ENCODE data around the gene CABP4.
"Not testable (repeated sequence)": the region's sequence is repeated elsewhere in the genome, so short reads cannot be mapped to it uniquely, and the experiment has no call there.

Gene CABP4

DNA sequence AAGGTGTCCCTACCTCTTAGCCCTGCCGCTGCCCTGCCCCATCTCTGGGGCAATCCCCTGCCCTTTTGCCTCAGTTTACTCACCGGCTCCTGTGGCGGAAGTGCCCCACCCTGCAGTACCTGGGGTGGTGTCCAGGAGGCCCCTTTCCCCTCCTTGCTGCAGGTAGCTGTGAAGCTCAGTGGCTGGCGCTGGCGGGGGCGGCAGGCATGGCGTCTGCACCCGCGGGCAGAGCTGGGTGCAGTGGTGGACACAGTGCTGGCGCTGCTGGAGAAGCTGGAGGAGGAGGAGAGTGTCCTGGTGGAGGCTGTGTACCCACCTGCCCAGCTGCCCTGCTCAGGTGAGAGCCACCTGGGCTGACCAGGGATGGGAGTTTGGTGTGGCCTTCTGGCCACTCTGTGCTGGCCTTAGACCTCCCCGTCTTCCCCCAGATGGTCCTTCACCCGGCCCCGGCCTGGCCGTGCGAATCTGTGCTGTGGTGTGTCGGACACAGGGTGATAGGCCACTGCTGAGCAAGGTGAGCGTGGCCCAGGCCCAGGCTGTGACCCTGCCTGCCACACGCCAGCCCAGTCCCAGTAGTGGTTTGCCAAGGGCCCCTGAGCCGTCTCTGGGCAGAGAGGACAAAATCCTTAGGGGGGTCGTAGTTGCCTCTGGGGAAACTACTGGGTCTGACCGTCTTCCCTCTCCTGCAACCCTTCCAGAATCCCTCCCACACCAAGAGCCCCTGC, 35.7 kb upstream of the CABP4 start:
- DNase-seq, result no peak

- DNase-seq, result no peak
Measured at GRCh38 chr11:67420147-67420645, 35.0 kb upstream of the CABP4 start.

- peak; percentile 93 for DNase-seq
Measured at GRCh38 chr11:67420646-67421429, 34.3 kb upstream of the CABP4 start.

GRCh38 chr11:67421430-67422031, 33.6 kb upstream of the CABP4 start:
- no peak for DNase-seq

GRCh38 chr11:67422891-67423290, 32.3 kb upstream of the CABP4 start:
- DNase-seq, result no peak

GRCh38 chr11:67423466-67423865, 31.7 kb upstream of the CABP4 start:
- no peak for DNase-seq

DNA sequence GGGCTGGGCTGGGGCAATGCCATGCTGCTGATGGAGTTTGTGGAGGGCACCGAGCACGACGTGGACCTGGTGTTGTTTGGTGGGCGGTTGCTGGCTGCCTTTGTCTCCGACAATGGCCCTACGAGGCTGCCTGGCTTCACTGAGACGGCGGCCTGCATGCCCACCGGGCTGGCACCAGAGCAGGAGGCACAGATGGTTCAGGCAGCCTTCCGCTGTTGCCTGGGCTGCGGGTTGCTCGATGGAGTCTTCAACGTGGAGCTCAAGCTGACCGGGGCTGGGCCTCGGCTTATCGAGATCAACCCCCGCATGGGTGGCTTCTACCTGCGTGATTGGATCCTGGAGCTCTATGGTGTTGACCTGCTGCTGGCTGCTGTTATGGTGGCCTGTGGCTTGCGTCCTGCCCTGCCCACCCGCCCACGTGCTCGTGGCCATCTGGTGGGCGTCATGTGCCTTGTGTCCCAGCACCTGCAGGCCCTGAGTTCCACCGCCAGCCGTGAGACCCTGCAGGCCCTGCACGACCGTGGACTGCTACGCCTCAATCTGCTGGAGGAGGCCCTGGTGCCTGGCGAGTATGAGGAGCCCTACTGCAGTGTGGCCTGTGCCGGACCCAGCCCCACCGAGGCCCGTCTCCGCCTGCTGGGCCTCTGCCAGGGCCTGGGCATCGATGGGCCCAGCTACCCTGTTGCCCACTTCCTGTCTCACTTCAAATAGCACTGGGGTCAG, 31.1 kb upstream of the CABP4 start:
- DNase-seq, result no peak

GRCh38 chr11:67427364-67427859, 27.7 kb upstream of the CABP4 start:
- not testable (repeated sequence) for DNase-seq

- peak; percentile 97 for DNase-seq
Measured at GRCh38 chr11:67428052-67429001, 26.8 kb upstream of the CABP4 start, which contains the start of gene RPS6KB2. Gene RPS6KB2, plus strand, starts transcription at chr11:67428494. Its CDS starts 52 bp downstream, at chr11:67428546.

DNA sequence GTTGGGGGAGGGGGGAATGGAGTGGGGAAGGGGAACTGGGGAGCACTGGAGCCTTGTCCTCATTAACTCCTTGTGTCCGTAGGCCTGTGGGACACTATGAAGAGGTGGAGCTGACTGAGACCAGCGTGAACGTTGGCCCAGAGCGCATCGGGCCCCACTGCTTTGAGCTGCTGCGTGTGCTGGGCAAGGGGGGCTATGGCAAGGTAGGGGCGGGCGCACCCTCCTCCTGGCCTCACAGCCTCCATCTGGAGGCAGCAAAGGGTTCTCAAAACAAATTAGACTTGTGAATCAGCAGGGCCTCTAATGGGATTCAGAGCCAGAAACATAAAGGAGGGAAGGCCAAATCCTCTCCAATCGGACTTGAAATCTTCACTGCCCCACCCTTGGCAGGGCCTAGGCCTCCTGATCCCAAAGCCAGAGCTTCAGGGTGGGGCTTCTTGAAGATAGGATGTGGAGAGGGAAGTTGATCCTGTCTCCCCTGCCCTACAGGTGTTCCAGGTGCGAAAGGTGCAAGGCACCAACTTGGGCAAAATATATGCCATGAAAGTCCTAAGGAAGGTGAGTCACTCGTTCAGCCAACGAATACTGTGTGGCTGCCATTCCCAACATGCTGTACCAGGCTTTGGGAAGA, 26.0 kb upstream of the CABP4 start:
- DNase-seq, result no peak

DNA sequence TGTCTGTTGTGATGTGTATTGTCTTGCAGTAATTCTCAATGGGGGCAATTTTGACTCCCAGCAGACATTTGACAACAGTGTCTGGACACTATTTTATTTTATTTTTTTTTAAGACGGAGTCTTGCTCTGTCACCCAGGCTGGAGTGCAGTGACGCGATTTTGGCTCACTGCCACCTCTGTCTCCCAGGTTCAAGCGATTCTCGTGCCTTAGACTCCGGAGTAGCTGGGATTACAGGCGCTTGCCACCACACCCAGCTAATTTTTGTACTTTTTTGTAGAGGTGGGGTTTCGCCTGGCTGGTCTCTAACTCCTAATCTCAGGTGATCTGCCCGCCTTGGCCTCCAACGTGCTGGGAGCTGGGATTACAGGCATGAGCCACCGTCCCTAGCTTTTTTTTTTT, 25.4 kb upstream of the CABP4 start:
- DNase-seq, result no peak

DNA sequence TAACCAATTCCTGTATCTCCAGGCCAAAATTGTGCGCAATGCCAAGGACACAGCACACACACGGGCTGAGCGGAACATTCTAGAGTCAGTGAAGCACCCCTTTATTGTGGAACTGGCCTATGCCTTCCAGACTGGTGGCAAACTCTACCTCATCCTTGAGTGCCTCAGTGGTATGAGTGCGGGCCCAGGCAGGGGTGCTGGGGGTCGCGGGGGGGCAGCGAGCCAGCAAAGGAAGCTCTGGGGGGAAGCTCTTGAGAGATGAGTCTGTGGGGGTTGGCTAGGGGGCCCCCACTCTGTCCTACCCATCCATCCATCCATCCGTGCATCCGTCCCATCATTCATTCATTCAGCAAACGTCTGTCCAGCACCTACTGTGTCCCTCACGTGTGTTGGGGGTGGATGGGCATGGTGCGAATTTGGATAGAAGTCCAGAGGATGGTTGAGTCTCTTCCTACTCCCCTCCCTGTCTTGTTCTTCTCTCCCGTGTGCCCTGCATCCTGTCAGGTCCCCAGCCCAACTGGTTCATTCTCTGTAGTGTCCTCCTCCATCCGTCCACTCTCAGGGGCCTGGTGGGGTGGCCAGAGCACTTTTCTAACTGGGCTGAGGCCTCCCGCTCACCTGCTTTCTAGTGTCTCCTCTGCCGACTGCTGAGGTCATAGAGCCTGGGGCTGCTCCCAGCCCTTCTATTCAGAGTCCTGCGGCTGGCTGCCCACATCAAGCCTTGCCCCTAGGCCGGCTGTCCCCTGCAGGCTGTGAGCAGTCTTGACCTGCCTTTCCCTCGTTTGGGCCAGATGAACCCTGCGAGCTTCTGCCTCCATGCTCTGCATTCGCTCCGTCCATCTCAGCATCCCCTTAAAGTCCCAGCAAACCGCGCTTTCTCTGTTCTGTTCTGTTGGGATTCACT, 23.6 kb upstream of the CABP4 start:
- DNase-seq, result no peak

DNA sequence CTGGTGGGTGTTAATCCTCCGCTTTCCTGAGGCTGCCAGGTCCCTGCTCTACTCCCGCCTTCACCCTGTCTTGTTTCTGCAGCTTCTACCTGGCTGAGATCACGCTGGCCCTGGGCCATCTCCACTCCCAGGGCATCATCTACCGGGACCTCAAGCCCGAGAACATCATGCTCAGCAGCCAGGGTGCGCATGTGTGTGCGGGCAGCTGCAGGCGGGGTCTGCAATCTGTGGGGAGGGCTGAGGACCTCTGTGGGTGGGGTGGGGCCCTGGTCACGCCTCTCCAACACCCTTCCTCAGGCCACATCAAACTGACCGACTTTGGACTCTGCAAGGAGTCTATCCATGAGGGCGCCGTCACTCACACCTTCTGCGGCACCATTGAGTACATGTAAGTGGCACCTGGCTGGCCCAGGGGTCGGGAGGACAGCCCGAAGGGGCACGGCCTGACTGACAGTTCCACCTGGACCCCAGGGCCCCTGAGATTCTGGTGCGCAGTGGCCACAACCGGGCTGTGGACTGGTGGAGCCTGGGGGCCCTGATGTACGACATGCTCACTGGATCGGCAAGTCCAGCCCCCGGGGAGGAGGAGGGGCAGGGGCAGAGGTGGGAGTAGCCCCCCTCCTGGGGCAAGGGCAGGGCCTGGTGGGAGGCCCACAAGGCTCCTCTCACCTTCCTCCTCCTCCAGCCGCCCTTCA, 22.4 kb upstream of the CABP4 start:
- DNase-seq, result no peak

- no peak for DNase-seq
Measured at GRCh38 chr11:67433536-67434394, 21.4 kb upstream of the CABP4 start.

- DNase-seq, result no peak
Measured at GRCh38 chr11:67434395-67434881, 20.7 kb upstream of the CABP4 start.

GRCh38 chr11:67435031-67435726, 20.0 kb upstream of the CABP4 start:
- DNase-seq, result no peak

DNA sequence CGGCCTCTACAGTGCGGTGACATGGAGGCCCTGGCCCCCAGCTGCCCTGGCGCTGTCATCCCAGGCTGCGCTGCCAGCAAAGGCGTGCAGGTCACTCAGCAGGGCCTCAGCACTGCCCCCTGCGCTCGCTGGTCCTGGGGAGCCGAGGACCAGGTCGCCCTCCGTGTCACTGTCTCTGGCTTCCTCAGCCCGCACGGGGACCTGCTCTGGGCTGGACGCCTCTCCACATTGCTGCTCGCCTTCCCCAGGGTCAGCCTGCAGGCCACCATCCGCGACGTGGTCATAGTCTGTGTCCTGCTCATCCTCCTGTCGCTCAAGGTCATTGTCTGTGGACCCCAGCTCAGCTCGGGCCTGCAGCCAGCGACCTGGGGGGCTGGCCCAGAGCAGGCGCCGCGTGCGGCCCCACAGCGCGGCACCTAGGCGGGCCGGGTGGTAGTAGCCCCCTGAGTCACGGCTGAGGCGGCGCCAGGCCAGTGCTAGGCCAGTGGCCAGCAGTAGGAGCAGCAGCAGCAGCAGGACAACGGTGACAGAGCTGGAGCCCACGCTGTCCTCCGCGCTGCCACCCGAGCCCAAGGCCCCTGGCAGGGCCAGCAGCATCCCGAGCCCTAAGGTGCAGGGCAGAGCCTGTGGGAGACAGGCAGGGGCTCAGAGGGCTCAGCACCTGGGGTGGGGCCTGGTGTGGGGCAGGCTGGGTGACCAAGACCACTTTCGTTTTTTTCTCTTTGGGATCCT, 19.3 kb upstream of the CABP4 start:
- no peak for DNase-seq
